ENCODE data around the gene SFTA2.

- TF ChIP-seq MTA1 (IDR thresholded peaks at IDR 0.05; ENCODE audit: borderline replicate concordance) (no peak), HDAC6 (IDR thresholded peaks at IDR 0.05; ENCODE audit: low read depth, low read length) (no peak), ZBTB49 (CRISPR knock-in tag; IDR thresholded peaks at IDR 0.05; ENCODE audit: borderline replicate concordance) (no peak), ATF3 (IDR thresholded peaks at IDR 0.05) (no peak), ATF3 (CRISPR knock-in tag; conservative IDR thresholded peaks at IDR 0.05) (no peak), CTCF (IDR thresholded peaks at IDR 0.05 in 2 of 3, conservative IDR thresholded peaks at IDR 0.05 in 1 of 3; ENCODE audit: insufficient read depth in 2 of 3, low read depth in 1 of 3, low read length in 3 of 3) (peak; percentile 58 to 68 (median 59); a peak in 5 of 6 replicates), EP300 (IDR thresholded peaks at IDR 0.05; ENCODE audit: low read length) (peak; percentile 30; the same call in 1 of the 2 replicates), ZHX1 (conservative IDR thresholded peaks at IDR 0.05; ENCODE audit: low read length) (no peak), ZBTB43 (CRISPR knock-in tag; IDR thresholded peaks at IDR 0.05) (no peak), ARNT (IDR thresholded peaks at IDR 0.05) (peak in 1 of 2 experiments; percentile 82; a peak in 1 of 4 replicates), ZNF318 (IDR thresholded peaks at IDR 0.05; ENCODE audit: borderline replicate concordance in 1 of 2, low read depth in 1 of 2) (no peak)
These were observed 17.7 kb downstream of the SFTA2 start, which contains the start of gene VARS2 for GRCh38 chr6:30914076-30914853.

Data from K562 (cell line).